HEK293 (cell line): ENCODE measurements around the gene SH2D4B.
"Not testable (repeated sequence)": the region's sequence is repeated elsewhere in the genome, so short reads cannot be mapped to it uniquely, and the experiment has no call there.

Source experiments
- CTCF ChIP-seq: fragments of 450-650 bp; formaldehyde crosslinking; IDR thresholded peaks from 2 replicates; pipeline ENCODE4 v1.5.1; 2016; ENCODE audit warnings: missing biosample characterization, missing genetic modification characterization
- REST ChIP-seq: fragments of 450-650 bp; formaldehyde crosslinking; IDR thresholded peaks from 2 replicates; pipeline ENCODE4 v1.5.1; 2016; ENCODE audit warnings: missing biosample characterization, missing genetic modification characterization
- SETDB1 ChIP-seq: IDR thresholded peaks from one replicate; pipeline ENCODE4 v1.6.1; 2017; ENCODE audit warnings: mild to moderate bottlenecking, low read length, moderate library complexity, mixed read lengths; ENCODE audit not compliant: insufficient read length
- YY1 ChIP-seq: fragments of 450-650 bp; formaldehyde crosslinking; IDR thresholded peaks from 2 replicates; pipeline ENCODE4 v1.5.1; 2018; ENCODE audit warnings: missing biosample characterization, missing genetic modification characterization
- ZBTB11 ChIP-seq: fragments of 450-650 bp; formaldehyde crosslinking; conservative IDR thresholded peaks from 2 replicates; pipeline ENCODE4 v1.5.1; 2016; ENCODE audit warnings: low read depth, missing biosample characterization, missing genetic modification characterization
- ZBTB48 ChIP-seq: fragments of 450-650 bp; formaldehyde crosslinking; IDR thresholded peaks from 2 replicates; pipeline ENCODE4 v1.5.1; 2016; ENCODE audit warnings: missing biosample characterization, missing genetic modification characterization
- ZNF280D ChIP-seq: fragments of 450-650 bp; formaldehyde crosslinking; IDR thresholded peaks from 2 replicates; pipeline ENCODE4 v1.5.1; 2016; ENCODE audit warnings: missing biosample characterization, missing genetic modification characterization
- ZNF354C ChIP-seq: fragments of 450-650 bp; formaldehyde crosslinking; IDR thresholded peaks from 2 replicates; pipeline ENCODE4 v1.5.1; 2016; ENCODE audit warnings: missing biosample characterization, missing genetic modification characterization, low read depth, borderline replicate concordance
- ZNF37A ChIP-seq: fragments of 450-650 bp; IDR thresholded peaks from 2 replicates; pipeline ENCODE4 v1.5.1; 2018; ENCODE audit warnings: missing biosample characterization, missing genetic modification characterization
- ZNF549 ChIP-seq: fragments of 450-650 bp; IDR thresholded peaks from 2 replicates; pipeline ENCODE4 v1.5.1; 2018; ENCODE audit warnings: missing biosample characterization, missing genetic modification characterization, mild to moderate bottlenecking, inconsistent platforms, moderate library complexity
- ZXDB ChIP-seq: fragments of 450-650 bp; formaldehyde crosslinking; IDR thresholded peaks from 2 replicates; pipeline ENCODE4 v1.5.1; 2016; ENCODE audit warnings: missing biosample characterization, missing genetic modification characterization

GRCh38 chr10:80534646-80535045 lies 3.1 kb upstream of the SH2D4B start:
- not testable (repeated sequence) for TF ChIP-seq ZBTB48 (tag by site-specific recombination); ZNF37A (tag by site-specific recombination); CTCF; REST; YY1 (tag by site-specific recombination); ZXDB (tag by site-specific recombination); ZNF354C (tag by site-specific recombination); ZNF280D (tag by site-specific recombination); ZBTB11; ZNF549 (tag by site-specific recombination); SETDB1
